Endothelial cell of umbilical vein (primary cell): ENCODE measurements around the gene TRIM39. TPM values are rescaled to one million over a fixed set of nuclear protein-coding genes. Genes with fewer than 3 reads are reported as not detected.
A peak's percentile ranks its signal among the peaks of the same experiment; 100 is the strongest.
"Not testable (repeated sequence)": the region's sequence is repeated elsewhere in the genome, so short reads cannot be mapped to it uniquely, and the experiment has no call there.

ENCODE experiments used
- Bru-seq: library from RNA; stranded (reverse); fragments of 400-500 nt; gene quantifications from one replicate; lab custom pipeline; 2021; lab: Mats Ljungman, UMichigan
- BruChase-seq, 2 experiments: library from RNA; stranded (reverse); fragments of 400-500 nt; gene quantifications; one replicate each; lab custom pipeline; 2021; lab: Mats Ljungman, UMichigan
- BruUV-seq: library from RNA; stranded (reverse); fragments of 400-500 nt; replicated peaks from 2 replicates; lab custom pipeline; 2021; lab: Mats Ljungman, UMichigan
- CTCF ChIA-PET: fragments of 300-600, 350-600 bp; sonication (Branson Sonifier 250); formaldehyde crosslinking; loops from one replicate; lab custom pipeline; 2021; ENCODE audit warnings: antibody characterized with exemption, inconsistent platforms; lab: Charles Lee
- POLR2A ChIA-PET: fragments of 300-600, 350-600 bp; sonication (Branson Sonifier 250); formaldehyde crosslinking; loops from one replicate; lab custom pipeline; 2021; ENCODE audit warnings: antibody characterized with exemption, inconsistent platforms; lab: Charles Lee
- DNase-seq: peaks from one replicate; pipeline ENCODE4 v3.0.0-alpha.2; 2011; ENCODE audit warnings: low read depth, low spot score
- FAIRE-seq: peaks from 2 replicates; lab custom pipeline; 2011; peaks lifted over from hg19 to GRCh38; lab: Jason Lieb, UNC
- H2AFZ ChIP-seq: 2 replicates; pipeline ENCODE4 v1.6.0; 2012; ENCODE audit warnings: low read depth, low read length, control low read depth, inconsistent platforms
- H3K27ac ChIP-seq: 2 replicates; pipeline ENCODE4 v1.5.1; 2011; ENCODE audit warnings: low read depth, mild to moderate bottlenecking, control low read depth, low read length, moderate library complexity; ENCODE audit not compliant: insufficient read depth
- H3K27me3 ChIP-seq, 2 experiments: 2 replicates each; pipeline versions ENCODE4 v1.6.0 to v1.6.1; 2011; ENCODE audit warnings: low read length in 2 of 2, mixed read lengths in 1 of 2; ENCODE audit not compliant: control insufficient read depth in 2 of 2, insufficient read depth in 2 of 2
- H3K36me3 ChIP-seq, 2 experiments: 2 replicates in 1 of 2; 3 replicates in 1 of 2; pipeline ENCODE4 v1.5.1; 2011; ENCODE audit warnings: low read length in 2 of 2, mild to moderate bottlenecking in 1 of 2, moderate library complexity in 1 of 2; ENCODE audit not compliant: control insufficient read depth in 2 of 2, insufficient read depth in 2 of 2; ENCODE audit errors: extremely low read depth in 1 of 2
- H3K4me1 ChIP-seq: 3 replicates; pipeline ENCODE4 v1.5.1; 2011; ENCODE audit warnings: mild to moderate bottlenecking, low read length; ENCODE audit not compliant: control insufficient read depth, insufficient read depth; ENCODE audit errors: extremely low read depth
- H3K4me2 ChIP-seq: 2 replicates; pipeline ENCODE4 v1.6.1; 2011; ENCODE audit warnings: low read length, control low read depth, mixed read lengths; ENCODE audit not compliant: insufficient read depth
- H3K4me3 ChIP-seq, 3 experiments: fragments of 200-600 bp in 1 of 3; sonication (generic), shearing (Covaris generic) in 1 of 3; replicated peaks in 1 of 3; 2 replicates each; pipeline ENCODE4 v1.5.1; 2011 to 2016; ENCODE audit warnings: control low read depth in 3 of 3, low read length in 3 of 3, mild to moderate bottlenecking in 2 of 3, inconsistent platforms in 1 of 3, low read depth in 1 of 3, moderate library complexity in 1 of 3; ENCODE audit not compliant: insufficient read depth in 1 of 3
- H3K79me2 ChIP-seq: 2 replicates; pipeline ENCODE4 v1.6.0; 2012; ENCODE audit warnings: low read length, inconsistent platforms; ENCODE audit not compliant: control insufficient read depth, insufficient read depth
- H3K9ac ChIP-seq: replicated peaks from 2 replicates; pipeline ENCODE3; 2011; ENCODE audit warnings: low read length, control low read depth; ENCODE audit not compliant: insufficient read depth; ENCODE audit errors: extremely low read depth
- H3K9me1 ChIP-seq: replicated peaks from 3 replicates; pipeline ENCODE4 v1.6.0; 2011; ENCODE audit warnings: mild to moderate bottlenecking, low read length; ENCODE audit not compliant: control insufficient read depth, insufficient read depth; ENCODE audit errors: extremely low read depth
- H3K9me3 ChIP-seq: replicated peaks from 2 replicates; pipeline ENCODE4 v1.5.1; 2012; ENCODE audit warnings: low read length, inconsistent platforms; ENCODE audit not compliant: control insufficient read depth, insufficient read depth
- H4K20me1 ChIP-seq: replicated peaks from 2 replicates; pipeline ENCODE3; 2011; ENCODE audit warnings: mild to moderate bottlenecking, low read length; ENCODE audit not compliant: control insufficient read depth, insufficient read depth; ENCODE audit errors: extremely low read depth
- FOS ChIP-seq: IDR thresholded peaks from 2 replicates; pipeline ENCODE4 v1.6.1; 2011; ENCODE audit warnings: mild to moderate bottlenecking, low read length, moderate library complexity, borderline replicate concordance; ENCODE audit not compliant: insufficient read depth
- POLR2A ChIP-seq: IDR thresholded peaks from 2 replicates; pipeline ENCODE4 v1.6.1; 2012; ENCODE audit warnings: low read depth, mild to moderate bottlenecking, control low read depth, low read length
- POLR2AphosphoS5 ChIP-seq: IDR thresholded peaks from 2 replicates; pipeline ENCODE4 v1.6.1; 2012; ENCODE audit warnings: low read depth, mild to moderate bottlenecking, control low read depth, low read length, moderate library complexity; ENCODE audit not compliant: insufficient read depth
- dilution Hi-C: fragments of 300-500 bp; cut with MboI; formaldehyde crosslinking; loops from one replicate; pipeline ENCODE4 v1.15.0; 2019; ENCODE audit warnings: low sequenced_read_pairs; ENCODE audit not compliant: extremely low pct_ligation_motif_present
- intact Hi-C: fragments of 100-400 bp; cut with micrococcal nuclease; formaldehyde crosslinking; loops from one replicate; pipeline ENCODE4 v1.10.0; 2022
- long read RNA-seq: library from polyadenylated mRNA; stranded (forward); transcript quantifications from one replicate; pipeline ENCODE4 v2.0.0, GENCODE V29; 2021
- polyA minus RNA-seq, 3 experiments: library from RNA; depleted of rRNA, polyadenylated mRNA; stranded (reverse); fragments of >200 nt; gene quantifications; 1 replicate in 1 of 3; 2 replicates in 2 of 3; pipeline ENCODE4 v1.2.3, GENCODE V29; 2011
- polyA plus RNA-seq, 4 experiments: library from polyadenylated mRNA; depleted of rRNA in 3 of 4; stranded (reverse) in 3 of 4; unstranded in 1 of 4; fragments of >200 nt; gene quantifications; 2 replicates each; pipeline versions ENCODE4 v1.2.1 to v1.2.3, GENCODE V29; 2011 to 2012; ENCODE audit warnings: missing spikeins in 1 of 4
- total RNA-seq: library from RNA; stranded (reverse); gene quantifications from 2 replicates; pipeline ENCODE4 v1.2.3, GENCODE V29; 2021

TRIM39 gene
- total RNA-seq (13.1 and 13.5 TPM in 2 replicates), polyA plus RNA-seq (5.6 TPM in 2 replicates), polyA minus RNA-seq (9.4 and 14.2 TPM in 2 replicates), Bru-seq, nascent RNA (percentile 67 among the genes with signal in this experiment), BruChase-seq, experiment 1, labeled RNA remaining after a 6-hour chase (percentile 83 among the genes with signal in this experiment), BruChase-seq, experiment 2, labeled RNA remaining after a 2-hour chase (percentile 80 among the genes with signal in this experiment)
- polyA plus RNA-seq (2011; cell fraction: cytosol; rRNA removed), result 6.3 and 7.2 TPM in 2 replicates
- polyA plus RNA-seq (2011; cell fraction: nucleus; rRNA removed), result 23.5 and 27.6 TPM in 2 replicates
- polyA plus RNA-seq (2012), result 8.8 and 9.6 TPM in 2 replicates
- 6.3 TPM for polyA minus RNA-seq (2011; cell fraction: cytosol; rRNA and poly(A)+ RNA removed)
- polyA minus RNA-seq (2011; cell fraction: nucleus; rRNA and poly(A)+ RNA removed), result 8.9 and 10.2 TPM in 2 replicates
- long read RNA-seq, partial matches to known transcripts, result 10 of 34 reads
- long read RNA-seq, other reads (novel, unspliced or antisense), result 16 of 34 reads

GRCh38 chr6:30326526-30327231, at the start of gene TRIM39:
Gene TRIM39, plus strand, starts transcription at chr6:30326927. Its CDS starts 2,391 bp downstream, at chr6:30329318.
- peak within 1 kb of the TSS; percentile 94 for H3K9ac ChIP-seq
- dilution Hi-C loops, result no loop called here
- H3K9me3 ChIP-seq, result no peaks in the 10 kb centered on the region
- peaks cover 5 to 6% of the 10 kb centered on the region in 2 experiments for H3K36me3 ChIP-seq
- BruUV-seq, result no TSS peak
- no peaks in the 10 kb centered on the region for H4K20me1 ChIP-seq
- peak within 1 kb of the TSS; percentile 65 to 87 (median 85) for H3K4me3 ChIP-seq
- peak within 1 kb of the TSS; percentile 56 for H2AFZ ChIP-seq
- H3K4me1 ChIP-seq, result peaks cover 24% of the 10 kb centered on the region
- intact Hi-C loops, result loop anchor here (1.0 to 5.0 kb wide), 2 partner anchors 113 to 259 kb away; partner anchors contain the start of genes PPP1R11 and TRIM26
- TF ChIP-seq FOS (no peak), POLR2A (peak; percentile 62), POLR2AphosphoS5 (peak; percentile 81)
- H3K79me2 ChIP-seq, result peaks cover 44% of the 10 kb centered on the region
- H3K27me3 ChIP-seq, result no peaks in the 10 kb centered on the region
- H3K4me2 ChIP-seq, result peak within 1 kb of the TSS; percentile 84
- ChIA-PET POLR2A (interaction anchor here (0.8 kb wide), 1 partner anchor 114 kb away, joined by 3 read pairs; the partner anchor contains the start of gene TRIM26), CTCF (interaction anchor here (1.8 to 2.6 kb wide), 3 partner anchors 88 to 223 kb away, joined by 4 to 19 read pairs (median 9); no protein-coding TSS in a partner anchor)
- H3K9me1 ChIP-seq, result no peaks in the 10 kb centered on the region
- H3K27ac ChIP-seq, result peak within 1 kb of the TSS; percentile 89
- peak; percentile 85 for DNase-seq
- no peak for FAIRE-seq

GRCh38 chr6:30280988-30281387, 45.7 kb upstream of the TRIM39 start:
- CTCF ChIA-PET, BruUV-seq, H3K27ac ChIP-seq, H3K27me3 ChIP-seq, POLR2A ChIA-PET, H3K9me1 ChIP-seq, H2AFZ ChIP-seq, H3K4me3 ChIP-seq, H3K4me1 ChIP-seq, intact Hi-C loops, H3K79me2 ChIP-seq, dilution Hi-C loops, DNase-seq, H3K9ac ChIP-seq, H3K36me3 ChIP-seq, FAIRE-seq, H3K4me2 ChIP-seq, H4K20me1 ChIP-seq: not testable (repeated sequence)
- H3K9me3 ChIP-seq, result peaks cover 12% of the 10 kb centered on the region
